Activated T-cell treated with anti-CD3 and anti-CD28 coated beads, Interleukin-2, amount 50 U/mL, for 1 hour (primary cell): Measurements from ENCODE around the gene ZCCHC2.

Experiments
- DNase-seq: peaks from one replicate; pipeline ENCODE4 v3.0.0-alpha.2; 2020

Gene ZCCHC2

GRCh38 chr18:62610701-62611411 lies 88.0 kb downstream of the ZCCHC2 start:
- DNase-seq, result no peak

DNA sequence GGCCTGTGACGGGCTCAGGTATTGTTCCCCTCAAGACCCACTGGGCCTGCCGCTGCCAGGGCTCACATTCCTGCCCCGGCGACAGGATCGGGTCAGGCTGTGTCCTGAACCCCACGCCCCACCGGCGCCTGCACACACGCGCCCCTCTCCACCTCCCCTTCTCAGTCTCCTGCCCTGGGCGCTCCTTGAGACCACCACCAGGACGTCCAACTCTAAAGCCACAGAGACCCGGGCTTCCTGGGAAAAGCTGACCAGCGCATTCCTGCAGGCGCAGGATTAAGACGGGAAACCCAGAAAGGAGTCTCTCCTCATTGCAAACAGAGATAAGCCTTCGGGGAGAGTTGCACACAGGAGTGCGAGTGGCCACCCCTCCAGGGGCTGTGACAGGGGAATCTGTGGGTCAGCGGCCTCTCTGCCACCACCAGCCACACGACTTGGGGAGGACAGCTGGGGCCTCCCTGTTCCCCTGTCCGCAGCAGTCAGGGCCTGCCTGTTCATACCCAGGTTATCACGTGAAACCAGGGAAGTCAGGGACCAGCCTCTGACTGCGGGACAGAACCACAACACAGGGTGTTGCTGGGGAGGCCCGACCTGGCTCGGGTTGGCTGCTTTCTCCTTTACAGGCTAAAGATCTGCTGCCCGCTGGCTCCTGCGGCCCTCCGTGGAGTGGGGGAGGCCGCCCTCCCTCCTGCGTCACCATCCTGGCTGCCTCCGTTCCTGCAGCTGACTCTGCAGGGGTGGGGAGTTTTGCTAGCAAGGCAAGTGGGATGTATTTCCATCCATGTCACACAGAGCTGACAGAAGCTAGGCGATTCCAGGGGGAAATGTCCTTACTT lies 88.8 kb downstream of the ZCCHC2 start:
- DNase-seq, result no peak

GRCh38 chr18:62612289-62612645 lies 89.4 kb downstream of the ZCCHC2 start:
- DNase-seq, result no peak

DNA sequence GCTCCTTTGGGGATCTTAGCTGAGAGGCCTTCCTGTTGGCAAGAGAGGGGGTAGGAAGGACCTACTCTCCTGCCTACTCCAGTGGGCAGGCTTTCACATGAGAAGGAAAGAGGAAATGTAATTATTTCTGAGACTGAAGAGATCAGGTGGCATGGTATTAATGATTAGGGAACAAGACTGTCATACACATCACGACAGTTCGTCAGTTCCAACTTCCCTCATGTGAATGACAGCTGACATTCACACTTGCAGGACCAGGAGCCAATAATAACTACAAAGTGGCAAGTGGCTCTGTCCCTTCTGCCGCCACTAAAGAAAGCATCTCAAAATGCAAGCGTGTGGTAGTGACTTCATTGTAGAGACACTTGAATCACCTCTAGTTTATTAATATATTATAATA lies 90.0 kb downstream of the ZCCHC2 start:
- no peak for DNase-seq

DNA sequence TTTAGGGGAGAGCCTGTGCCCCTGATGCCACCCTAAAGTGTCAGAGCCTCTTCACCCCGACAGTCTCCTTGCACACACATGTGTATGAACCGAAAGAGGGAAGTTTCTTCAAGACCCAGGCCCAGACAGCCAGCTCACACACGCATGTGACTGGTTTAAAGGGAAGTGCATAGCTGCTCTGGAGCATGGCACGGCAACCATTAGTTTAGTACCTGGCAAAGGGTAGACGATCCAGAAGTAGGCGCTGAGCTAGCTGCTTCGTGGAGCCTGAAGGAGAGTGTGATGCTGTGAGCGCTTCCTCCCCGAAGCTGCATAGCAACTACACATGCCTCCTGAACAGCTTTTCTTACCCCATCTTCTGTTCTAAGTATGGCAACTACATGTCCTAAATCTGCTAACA lies 91.7 kb downstream of the ZCCHC2 start:
- DNase-seq, result no peak

DNA sequence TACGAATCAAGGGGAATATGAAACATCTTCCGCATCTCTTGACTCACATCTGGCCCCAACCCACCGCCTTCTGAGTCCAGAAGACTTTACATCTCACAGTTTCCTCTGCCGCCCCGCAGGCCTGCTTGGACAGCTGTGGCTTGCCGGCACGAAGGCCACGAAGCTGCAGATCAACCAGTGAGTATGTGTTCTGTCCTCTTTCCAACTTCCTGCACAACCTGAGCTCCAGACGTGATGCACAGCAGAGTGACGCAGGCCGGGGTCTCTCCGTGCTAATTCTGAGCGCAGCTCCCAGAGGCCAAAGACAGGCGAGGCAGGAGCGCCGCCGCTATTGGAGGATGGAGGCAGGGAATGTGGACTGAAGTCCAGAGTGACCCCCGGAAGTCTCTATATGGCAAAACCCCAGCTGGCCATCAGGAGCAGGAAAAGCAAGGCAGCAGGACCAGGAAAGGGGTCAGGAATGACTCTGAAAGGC lies 93.5 kb downstream of the ZCCHC2 start:
- no peak for DNase-seq

- no peak for DNase-seq
Observed at GRCh38 chr18:62617793-62618591, 95.2 kb downstream of the ZCCHC2 start.

- no peak for DNase-seq
Observed at GRCh38 chr18:62618735-62619134, 95.9 kb downstream of the ZCCHC2 start.

DNA sequence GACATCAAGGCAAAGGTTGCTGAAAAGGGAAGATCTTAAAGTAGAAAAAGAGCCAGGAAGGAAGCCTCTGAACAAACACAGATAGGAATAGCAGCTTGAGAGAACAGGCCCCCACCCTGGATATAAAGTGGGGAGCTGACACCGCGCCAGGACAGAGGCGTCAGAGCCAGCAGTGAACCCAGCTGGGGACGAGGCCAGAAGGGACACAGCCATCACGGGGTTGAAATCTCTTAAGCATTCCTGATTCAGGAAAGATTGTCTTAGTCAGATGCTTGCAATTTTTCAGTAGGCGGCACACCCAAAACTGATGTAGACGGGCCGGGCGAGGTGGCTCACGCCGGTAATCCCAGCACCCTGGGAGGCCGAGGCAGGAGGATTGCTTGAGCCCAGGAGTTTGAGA lies 98.7 kb downstream of the ZCCHC2 start:
- no peak for DNase-seq

DNA sequence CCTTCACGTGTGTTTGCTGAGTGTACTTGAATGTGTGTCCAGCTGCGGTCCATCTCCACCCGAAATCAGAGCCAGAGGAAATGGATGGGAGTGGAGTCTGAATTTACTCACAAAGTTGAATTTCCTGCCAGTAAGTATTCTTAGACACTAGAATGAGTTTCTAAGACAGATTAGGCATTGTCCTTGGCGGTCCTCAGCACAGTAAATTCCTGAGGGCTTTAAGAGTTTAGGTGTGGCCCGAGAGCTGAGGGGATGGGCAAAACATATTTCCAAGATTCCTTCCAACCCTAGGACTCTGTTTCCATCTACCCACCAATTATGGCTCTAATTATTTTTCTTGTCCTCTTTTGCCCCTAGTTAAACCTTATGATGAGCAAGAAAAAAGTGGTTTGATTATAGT lies 102.2 kb downstream of the ZCCHC2 start:
- no peak for DNase-seq
